Erythroblast (primary cell): ENCODE measurements around the gene SLC22A23.

Source experiments
- DNase-seq, 2 experiments: peaks; one replicate each; lab custom pipeline; 2025; lab: John Stamatoyannopoulos, UW
- GATA1 ChIP-seq: IDR thresholded peaks from 2 replicates; pipeline ENCODE4 v1.6.1; 2011; ENCODE audit warnings: low read depth, mild to moderate bottlenecking, control low read depth, low read length, moderate library complexity
- POLR2A ChIP-seq: IDR thresholded peaks from 2 replicates; pipeline ENCODE4 v1.6.1; 2011; ENCODE audit warnings: mild to moderate bottlenecking, low read length

The SLC22A23 gene

DNA sequence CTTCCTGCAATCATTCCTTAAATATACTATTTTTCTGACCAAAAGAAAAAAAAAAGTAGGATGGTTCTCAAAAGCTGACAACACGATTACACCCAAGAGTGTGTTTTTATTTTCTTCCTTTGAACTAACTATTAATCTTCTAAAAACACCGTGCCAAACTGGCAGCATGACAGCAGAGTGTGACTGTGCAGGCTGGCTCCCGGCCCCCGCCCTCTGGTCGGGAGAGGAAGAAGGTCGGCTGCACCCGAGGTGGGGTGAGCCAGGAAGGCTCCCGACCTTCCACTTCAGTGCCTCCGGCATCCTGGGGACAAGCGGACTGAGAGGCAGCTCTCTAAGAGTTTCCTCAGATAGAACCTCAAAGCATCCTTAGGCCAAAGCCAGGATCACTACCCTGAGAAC, 29.2 kb downstream of the SLC22A23 start:
- TF ChIP-seq POLR2A (peak; percentile 59), GATA1 (no peak)
- DNase-seq, result peak; percentile 90 to 93

GRCh38 chr6:3426927-3427686, 29.7 kb downstream of the SLC22A23 start:
- DNase-seq, result peak; percentile 80 to 87
- TF ChIP-seq GATA1 (no peak), POLR2A (no peak)

DNA sequence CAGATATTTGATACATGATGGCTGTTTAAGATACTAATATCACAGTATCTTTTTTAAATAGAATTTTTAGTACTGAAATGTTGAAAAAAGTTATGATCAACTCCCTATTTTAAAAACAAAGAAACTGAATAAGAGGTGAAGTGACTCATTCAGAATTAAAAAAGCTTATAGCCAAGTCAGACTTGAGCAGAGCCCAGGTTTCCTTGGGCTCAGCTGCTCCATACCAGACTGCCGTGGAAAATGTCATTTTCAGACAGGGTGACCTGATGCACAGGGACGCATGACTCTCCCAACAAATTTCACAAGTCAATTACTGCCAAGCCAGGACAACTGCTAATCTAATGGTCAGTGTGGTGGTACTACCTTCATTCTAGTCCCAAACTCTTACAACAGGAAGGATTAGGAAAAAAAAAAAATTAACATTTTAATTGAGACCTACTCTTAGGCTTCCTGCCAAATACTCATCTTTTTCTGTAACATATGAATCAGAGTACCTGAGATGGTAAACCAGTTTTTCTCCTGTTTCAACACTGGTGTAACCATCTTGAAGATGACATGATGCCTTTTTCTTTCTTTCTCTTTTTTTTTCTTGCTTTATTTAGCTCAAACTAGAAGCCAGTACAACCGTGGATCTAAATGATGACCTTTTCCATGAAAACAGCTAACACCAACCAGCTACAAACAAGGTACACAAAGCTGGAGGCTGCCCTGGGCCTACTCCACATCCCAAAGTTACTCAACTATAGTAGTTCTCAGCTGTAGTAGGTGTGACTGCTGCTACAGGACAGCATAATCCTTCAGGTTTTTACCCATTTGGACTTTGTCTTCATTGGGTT, 30.5 kb downstream of the SLC22A23 start:
- TF ChIP-seq GATA1, result no peak
- no peak for TF ChIP-seq POLR2A
- DNase-seq, result peak in 1 of 2 experiments; percentile 57

DNA sequence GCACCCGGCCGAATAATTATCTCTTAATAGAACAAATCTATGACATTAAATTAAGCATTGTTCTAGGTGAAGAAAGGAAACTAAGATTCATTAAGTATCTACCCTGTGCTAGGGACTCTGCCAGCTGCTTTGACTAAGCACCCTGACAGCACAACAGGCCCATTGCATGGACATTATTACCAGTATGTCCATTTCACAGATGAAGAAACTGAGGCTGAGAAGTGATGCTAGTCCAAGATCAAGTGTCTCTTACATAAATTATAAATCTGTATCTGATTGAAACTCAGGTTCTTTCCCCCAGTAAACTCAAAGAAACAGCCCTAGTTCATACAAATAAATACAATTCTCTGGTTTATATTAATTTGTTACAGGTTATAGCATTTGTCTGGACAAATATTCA, 31.3 kb downstream of the SLC22A23 start:
- TF ChIP-seq GATA1 (no peak), POLR2A (no peak)
- no peak for DNase-seq

- DNase-seq, result no peak
- no peak for TF ChIP-seq GATA1
- no peak for TF ChIP-seq POLR2A
Observed at GRCh38 chr6:3424185-3424927, 32.5 kb downstream of the SLC22A23 start.

DNA sequence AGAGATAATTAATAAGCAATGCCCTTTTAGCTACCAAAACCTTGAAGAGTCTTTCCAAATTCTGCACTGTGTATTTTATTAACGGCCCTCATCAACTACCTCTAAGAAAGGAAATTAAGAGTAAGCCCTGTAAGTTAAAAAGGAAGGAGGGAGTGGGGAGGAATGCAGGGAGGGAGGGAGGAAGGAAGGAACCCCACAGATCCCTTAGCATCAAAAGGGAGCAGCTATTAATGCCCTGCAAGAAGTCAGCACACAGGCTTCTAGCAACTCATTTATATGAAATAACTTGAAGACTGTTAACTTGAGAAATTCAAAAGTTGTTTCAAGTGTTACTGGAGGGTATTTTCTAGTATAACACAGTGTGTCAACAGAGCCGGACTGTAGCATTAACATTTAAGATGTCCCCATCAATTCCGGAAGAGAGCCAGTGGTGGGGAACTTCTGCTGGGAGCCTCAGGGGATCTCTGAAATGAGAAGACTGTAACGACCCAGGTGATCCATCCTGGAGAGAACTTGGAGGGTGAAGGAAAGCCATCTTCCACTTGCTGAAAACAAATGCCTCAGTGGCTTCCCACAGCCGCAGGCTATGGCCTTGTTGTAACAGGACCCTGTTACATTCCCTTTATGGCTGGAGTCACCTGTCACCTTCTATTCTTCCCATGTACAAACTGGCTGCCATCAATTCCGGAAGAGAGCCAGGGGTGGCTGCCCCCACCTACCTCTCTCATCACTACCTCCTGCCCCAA, 33.2 kb downstream of the SLC22A23 start:
- TF ChIP-seq GATA1, result no peak
- TF ChIP-seq POLR2A, result no peak
- no peak for DNase-seq

DNA sequence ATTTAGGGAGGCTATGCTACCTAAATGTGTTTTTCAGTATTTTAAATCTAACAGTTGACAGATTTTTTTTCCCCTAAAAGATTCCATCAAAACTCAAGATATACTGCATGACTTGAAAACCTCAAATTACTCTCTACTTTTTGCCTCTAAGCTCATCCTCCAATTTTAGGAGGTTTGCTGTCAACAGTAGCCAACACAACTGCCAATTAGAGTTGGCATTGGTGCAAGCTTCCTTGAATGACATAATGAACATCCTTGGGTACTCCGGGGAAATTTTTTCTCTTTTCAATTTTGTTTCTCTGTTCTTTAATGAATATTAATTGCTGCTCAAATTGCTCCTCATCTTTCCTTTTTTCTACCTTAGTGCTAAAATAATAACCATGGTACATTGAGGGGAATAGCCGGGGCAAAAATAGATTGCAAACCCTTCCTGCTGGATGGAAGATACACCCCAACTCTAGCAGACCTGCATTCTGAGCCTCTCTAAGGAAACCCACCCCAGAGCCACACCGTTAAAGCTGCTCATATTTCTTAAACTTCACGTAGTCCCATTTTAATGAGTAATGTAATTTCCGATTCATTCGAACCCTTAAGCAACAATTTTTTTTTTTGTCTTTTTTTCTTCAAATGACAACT, 34.3 kb downstream of the SLC22A23 start:
- no peak for DNase-seq
- TF ChIP-seq GATA1, result no peak
- TF ChIP-seq POLR2A, result no peak

- DNase-seq, result peak in 1 of 2 experiments; percentile 39
- peak; percentile 29 for TF ChIP-seq POLR2A
- no peak for TF ChIP-seq GATA1
Observed at GRCh38 chr6:3421791-3422434, 34.9 kb downstream of the SLC22A23 start.

DNA sequence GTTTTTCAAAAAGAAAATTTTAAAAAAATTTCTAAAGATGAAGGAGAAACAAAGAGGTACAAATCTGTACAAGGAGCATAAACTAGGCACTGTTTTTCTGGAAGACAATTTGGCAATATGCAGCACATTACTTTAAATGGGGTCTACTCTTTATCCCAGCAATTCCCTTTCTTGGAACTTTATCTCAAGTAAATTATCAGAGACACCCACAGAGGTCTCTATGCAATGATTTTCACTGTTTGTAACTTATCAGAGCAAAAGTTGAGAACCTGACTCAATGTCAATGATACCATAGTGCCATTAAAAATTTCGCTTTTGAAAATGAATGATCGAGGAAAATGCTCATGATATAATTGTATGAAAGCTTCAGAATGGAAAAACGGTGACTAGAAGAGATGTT, 35.7 kb downstream of the SLC22A23 start:
- TF ChIP-seq POLR2A (no peak), GATA1 (no peak)
- no peak for DNase-seq

- DNase-seq, result peak; percentile 59 to 82
- TF ChIP-seq GATA1 (no peak), POLR2A (no peak)
Observed at GRCh38 chr6:3419624-3420272, 37.1 kb downstream of the SLC22A23 start.

- DNase-seq, result peak; percentile 73 to 78
- TF ChIP-seq POLR2A, result peak; percentile 33
- no peak for TF ChIP-seq GATA1
Observed at GRCh38 chr6:3418496-3419060, 38.3 kb downstream of the SLC22A23 start.
